HEK293T (cell line): Measurements from ENCODE around the gene ADORA3.

Source experiments
- CTCF ChIA-PET: fragments of 350-600 bp; formaldehyde crosslinking; extraction: SDS; loops from one replicate; lab custom pipeline; 2021; ENCODE audit warnings: antibody characterized with exemption, inconsistent platforms; lab: Yijun Ruan, JAX
- POLR2A ChIA-PET: fragments of 350-600 bp; formaldehyde crosslinking; extraction: SDS; loops from one replicate; lab custom pipeline; 2020; ENCODE audit warnings: antibody characterized with exemption, inconsistent platforms; lab: Yijun Ruan, JAX
- DNase-seq: peaks from one replicate; pipeline ENCODE4 v3.0.0; 2012; ENCODE audit warnings: mixed read lengths; ENCODE audit errors: extremely low spot score
- ARNT ChIP-seq: fragments of 450-650 bp; IDR thresholded peaks from 2 replicates; pipeline ENCODE4 v1.6.1; 2017; ENCODE audit warnings: mild to moderate bottlenecking
- BHLHE40 ChIP-seq: fragments of 450-650 bp; IDR thresholded peaks from 2 replicates; pipeline ENCODE4 v1.6.1; 2016; ENCODE audit warnings: mild to moderate bottlenecking, moderate library complexity, borderline replicate concordance
- CTBP1 ChIP-seq: fragments of 450-650 bp; IDR thresholded peaks from 2 replicates; pipeline ENCODE4 v1.6.1; 2016; ENCODE audit warnings: borderline replicate concordance
- ELF4 ChIP-seq: fragments of 450-650 bp; IDR thresholded peaks from 2 replicates; pipeline ENCODE4 v1.6.1; 2017; ENCODE audit warnings: antibody characterized with exemption
- FOXA1 ChIP-seq: fragments of 450-650 bp; IDR thresholded peaks from 2 replicates; pipeline ENCODE4 v1.6.1; 2016; ENCODE audit warnings: mild to moderate bottlenecking
- FOXK2 ChIP-seq: fragments of 450-650 bp; IDR thresholded peaks from 2 replicates; pipeline ENCODE4 v1.6.1; 2016; ENCODE audit warnings: mild to moderate bottlenecking
- FOXM1 ChIP-seq: fragments of 450-650 bp; IDR thresholded peaks from 2 replicates; pipeline ENCODE4 v1.6.1; 2017; ENCODE audit warnings: mild to moderate bottlenecking, borderline replicate concordance
- HDGF ChIP-seq: fragments of 450-650 bp; IDR thresholded peaks from 2 replicates; pipeline ENCODE4 v1.6.1; 2017; ENCODE audit warnings: antibody characterized with exemption, borderline replicate concordance
- L3MBTL2 ChIP-seq: fragments of 450-650 bp; conservative IDR thresholded peaks from 2 replicates; pipeline ENCODE4 v1.6.1; 2016; ENCODE audit warnings: mild to moderate bottlenecking
- LEF1 ChIP-seq: fragments of 450-650 bp; IDR thresholded peaks from 2 replicates; pipeline ENCODE4 v1.6.1; 2017; ENCODE audit warnings: mild to moderate bottlenecking, borderline replicate concordance
- NFRKB ChIP-seq: fragments of 450-650 bp; IDR thresholded peaks from 2 replicates; pipeline ENCODE4 v1.6.1; 2016; ENCODE audit warnings: mild to moderate bottlenecking, moderate library complexity
- PKNOX1 ChIP-seq: fragments of 450-650 bp; IDR thresholded peaks from 2 replicates; pipeline ENCODE4 v1.6.1; 2016
- SP1 ChIP-seq: fragments of 450-650 bp; IDR thresholded peaks from 2 replicates; pipeline ENCODE4 v1.6.1; 2017
- SUZ12 ChIP-seq: fragments of 450-650 bp; IDR thresholded peaks from 2 replicates; pipeline ENCODE4 v1.6.1; 2016; ENCODE audit warnings: mild to moderate bottlenecking
- TARDBP ChIP-seq: fragments of 450-650 bp; IDR thresholded peaks from 2 replicates; pipeline ENCODE4 v1.6.1; 2016
- ZNF384 ChIP-seq: fragments of 450-650 bp; IDR thresholded peaks from 2 replicates; pipeline ENCODE4 v1.6.1; 2016

The ADORA3 gene

DNA sequence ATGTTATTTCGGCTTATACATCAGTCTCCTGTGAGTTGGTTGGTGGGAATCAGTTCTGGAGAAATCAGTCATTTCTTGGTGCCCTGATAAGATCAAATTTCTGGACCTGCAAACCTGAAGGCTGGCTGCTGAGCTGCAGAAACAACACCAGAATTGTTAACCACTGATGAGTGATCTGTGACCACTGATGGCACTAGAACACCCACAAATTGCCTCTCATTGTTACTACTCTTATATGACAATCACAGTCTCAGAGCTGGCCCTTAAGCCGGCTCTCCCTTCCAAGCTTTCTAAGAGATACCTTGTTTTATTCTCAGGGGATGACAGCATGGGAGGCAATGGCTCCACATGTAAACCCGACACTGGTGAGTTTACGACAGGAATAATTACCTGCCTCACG is 27.7 kb downstream of the ADORA3 start:
- CTCF ChIA-PET: interaction anchor here (0.6 to 1.2 kb wide), 2 partner anchors 33 to 1726 kb away, joined by 3 to 4 read pairs; no protein-coding TSS in a partner anchor
- POLR2A ChIA-PET: no interaction called here
- TF ChIP-seq ZNF384 (no peak), LEF1 (no peak), FOXK2 (no peak), CTBP1 (no peak)
- DNase-seq: no peak

DNA sequence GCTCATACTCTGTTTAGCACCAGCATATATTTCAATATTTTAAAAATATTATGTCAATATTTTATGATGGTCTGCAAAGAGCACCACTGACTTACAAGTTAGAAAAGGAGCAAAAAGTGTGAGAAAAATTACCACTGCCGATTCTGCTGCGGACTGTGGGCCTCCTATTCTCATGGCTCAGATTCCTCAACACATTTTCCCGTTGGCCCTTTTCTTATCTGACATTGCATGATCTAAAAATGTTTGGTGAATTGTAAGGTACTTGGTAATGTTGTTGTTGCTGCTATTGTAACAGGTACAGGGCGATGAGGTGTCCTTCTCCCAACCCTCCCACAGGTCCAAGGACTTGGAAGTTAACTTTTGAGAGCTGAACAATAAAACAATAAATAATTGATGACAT is 28.9 kb downstream of the ADORA3 start:
- ChIA-PET POLR2A (no interaction called here), CTCF (interaction anchor here (0.7 kb wide), 1 partner anchor 883 kb away, joined by 3 read pairs; no protein-coding TSS in a partner anchor)
- no peak for TF ChIP-seq SP1
- no peak for TF ChIP-seq ELF4
- DNase-seq: no peak

GRCh38 chr1:111474106-111474505 is 29.3 kb downstream of the ADORA3 start:
- no peak for DNase-seq
- ChIA-PET POLR2A (no interaction called here), CTCF (interaction anchor here (0.7 kb wide), 1 partner anchor 884 kb away, joined by 3 read pairs; no protein-coding TSS in a partner anchor)
- TF ChIP-seq LEF1 (no peak), BHLHE40 (no peak), FOXK2 (no peak), ARNT (no peak), HDGF (no peak), ELF4 (no peak), ZNF384 (no peak), PKNOX1 (no peak), SP1 (no peak), SUZ12 (no peak), TARDBP (no peak), FOXA1 (no peak)

DNA sequence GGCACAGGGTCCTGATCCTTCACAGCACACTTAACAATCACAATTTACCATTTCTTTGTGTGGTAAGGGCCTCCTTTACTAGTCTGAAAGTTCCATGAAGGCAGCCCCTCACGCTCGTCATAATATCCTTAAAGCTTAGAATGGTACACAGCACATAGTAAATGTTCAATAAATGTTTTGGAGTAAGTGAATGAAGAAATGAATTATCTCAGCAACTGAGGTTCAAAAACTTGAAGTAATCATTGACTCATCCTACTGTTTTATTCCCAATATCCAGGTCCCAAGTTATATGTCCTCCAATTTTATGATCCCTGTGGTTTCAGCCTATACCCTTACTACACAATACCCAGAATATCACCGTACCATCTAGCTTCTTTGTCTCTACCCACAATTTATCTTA is 31.9 kb downstream of the ADORA3 start:
- no peak for DNase-seq
- ChIA-PET POLR2A (no interaction called here), CTCF (no interaction called here)
- TF ChIP-seq ELF4 (no peak), TARDBP (no peak), HDGF (no peak), NFRKB (no peak), BHLHE40 (no peak), L3MBTL2 (no peak), LEF1 (no peak), ARNT (no peak), PKNOX1 (no peak), CTBP1 (no peak), FOXM1 (no peak), FOXK2 (no peak)

DNA sequence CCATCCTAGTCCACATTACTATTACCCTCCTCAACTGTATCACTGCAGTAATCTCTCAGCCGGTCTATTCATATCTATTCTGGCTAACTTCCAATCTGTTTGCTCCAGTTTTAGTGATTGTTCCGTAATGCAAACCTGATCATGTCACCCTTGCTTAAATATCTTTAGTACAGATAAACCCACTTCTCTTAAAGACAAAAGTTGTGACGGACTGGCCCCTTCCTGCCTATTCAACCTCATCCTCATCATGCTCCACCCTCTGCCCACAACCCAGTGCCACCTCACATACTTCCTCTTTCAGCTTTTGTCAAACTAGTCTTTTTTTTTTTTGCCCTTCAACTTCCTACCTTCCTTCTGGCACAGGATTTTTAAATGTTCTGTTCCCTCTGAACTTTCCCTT is 32.4 kb downstream of the ADORA3 start:
- no peak for TF ChIP-seq LEF1
- TF ChIP-seq PKNOX1: no peak
- TF ChIP-seq ZNF384: no peak
- no peak for TF ChIP-seq FOXK2
- no peak for TF ChIP-seq SUZ12
- no peak for TF ChIP-seq ELF4
- TF ChIP-seq NFRKB: no peak
- TF ChIP-seq ARNT: no peak
- no peak for TF ChIP-seq SP1
- CTCF ChIA-PET: no interaction called here
- no peak for DNase-seq
- POLR2A ChIA-PET: no interaction called here

DNA sequence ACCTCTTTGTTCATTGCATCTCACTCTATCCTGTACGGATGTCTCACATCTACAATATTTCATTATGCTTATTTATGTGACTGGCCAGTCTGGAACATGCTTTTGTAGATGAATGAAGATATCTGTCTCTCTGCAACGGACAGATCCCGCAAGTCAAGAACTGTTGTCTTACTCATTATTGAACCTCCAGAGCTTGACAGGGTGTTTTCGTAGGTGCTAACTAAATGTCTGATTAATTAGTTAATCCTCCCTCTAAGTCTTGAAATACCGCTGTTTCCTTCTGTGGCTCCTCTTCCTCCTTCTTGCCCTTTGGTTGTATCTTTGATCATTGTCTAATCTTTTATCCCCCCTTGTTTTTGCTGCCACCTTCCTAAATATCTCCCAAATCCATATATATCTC is 32.8 kb downstream of the ADORA3 start:
- ChIA-PET POLR2A (no interaction called here), CTCF (no interaction called here)
- TF ChIP-seq TARDBP: no peak
- no peak for TF ChIP-seq FOXM1
- TF ChIP-seq PKNOX1: no peak
- TF ChIP-seq HDGF: no peak
- no peak for TF ChIP-seq NFRKB
- TF ChIP-seq ELF4: no peak
- TF ChIP-seq FOXA1: no peak
- no peak for TF ChIP-seq ZNF384
- TF ChIP-seq BHLHE40: no peak
- TF ChIP-seq SUZ12: no peak
- TF ChIP-seq ARNT: no peak
- no peak for TF ChIP-seq SP1
- no peak for TF ChIP-seq CTBP1
- no peak for TF ChIP-seq L3MBTL2
- TF ChIP-seq FOXK2: no peak
- TF ChIP-seq LEF1: no peak
- DNase-seq: no peak
